Left renal cortex interstitium (tissue), 4 donors: ENCODE results near the gene NCR1. TPM values are rescaled to one million over a fixed set of nuclear protein-coding genes. Genes with fewer than 3 reads are reported as not detected.

Source experiments
- polyA plus RNA-seq, 4 donors: library from polyadenylated mRNA; unstranded; fragments of 120-200 nt; gene quantifications; one replicate each; pipeline ENCODE4 v1.2.1, GENCODE V29; 2013; ENCODE audit not compliant: insufficient read length in 4 of 4

Gene NCR1
- polyA plus RNA-seq, 4 donors = 0.14 to 0.30 (median 0.21) TPM; not detected in 1

Other genes starting within 250 kb of the NCR1 start
- gene LILRB4, start 243.2 kb upstream of the NCR1 start, polyA plus RNA-seq = 1 to 10 TPM in 2 of 4 donors, under 1 TPM in 2; 0.54 to 1.3 (median 0.97) TPM
- gene KIR3DL3, start 181.7 kb upstream of the NCR1 start, polyA plus RNA-seq = not detected
- under 1 TPM in 1 of 4 donors, not detected in 3; 0.09 TPM for gene KIR2DL3, start 167.6 kb upstream of the NCR1 start, polyA plus RNA-seq
- gene KIR2DL1, start 136.4 kb upstream of the NCR1 start, polyA plus RNA-seq = not detected
- not detected for gene KIR2DL4, start 102.5 kb upstream of the NCR1 start, polyA plus RNA-seq
- gene KIR3DL1, start 89.7 kb upstream of the NCR1 start, polyA plus RNA-seq = not detected
- under 1 TPM in 2 of 4 donors, not detected in 2; 0.08 to 0.11 TPM for gene KIR2DS4, start 73.5 kb upstream of the NCR1 start, polyA plus RNA-seq
- gene KIR3DL2, start 55.7 kb upstream of the NCR1 start, polyA plus RNA-seq = not detected
- under 1 TPM in 3 of 4 donors, not detected in 1; 0.11 to 0.73 (median 0.38) TPM for gene FCAR, start 31.9 kb upstream of the NCR1 start, polyA plus RNA-seq
- gene NLRP7, start 41.4 kb downstream of the NCR1 start, polyA plus RNA-seq = under 1 TPM in 2 of 4 donors, not detected in 2; 0.06 to 0.09 TPM
- gene NLRP2, start 60.2 kb downstream of the NCR1 start, polyA plus RNA-seq = 10 to 100 TPM in 3 of 4 donors, 1 to 10 TPM in 1; 4.7 to 30.3 (median 15.6) TPM
- gene GP6, start 132.1 kb downstream of the NCR1 start, polyA plus RNA-seq = 1 to 10 TPM in 1 of 4 donors, under 1 TPM in 3; 0.32 to 1.5 (median 0.62) TPM
- 10 to 100 TPM; 12.2 to 29.8 (median 23.9) TPM for gene RDH13, start 157.0 kb downstream of the NCR1 start, polyA plus RNA-seq
- 10 to 100 TPM; 38.4 to 86.0 (median 63.3) TPM for gene EPS8L1, start 169.7 kb downstream of the NCR1 start, polyA plus RNA-seq
- gene PPP1R12C, start 211.5 kb downstream of the NCR1 start, polyA plus RNA-seq = 100 to 1,000 TPM in 2 of 4 donors, 10 to 100 TPM in 2; 58.7 to 123 (median 100) TPM
- gene TNNT1, start 243.1 kb downstream of the NCR1 start, polyA plus RNA-seq = 1 to 10 TPM; 2.7 to 7.7 (median 4.1) TPM